Measurements from ENCODE around the gene LOX.

The LOX gene

GRCh38 chr5:122064992-122065391 lies 13.1 kb downstream of the LOX start:
- DNase-seq, result no peak
- in situ Hi-C loops (cut with MboI; ENCODE audit: low pct_unique_long_range_greater_than_20kb, low sequenced_read_pairs), result no loop called here

GRCh38 chr5:122063836-122064235 lies 14.2 kb downstream of the LOX start:
- in situ Hi-C loops (cut with MboI; ENCODE audit: low pct_unique_long_range_greater_than_20kb, low sequenced_read_pairs), result no loop called here
- DNase-seq, result no peak

- DNase-seq, result no peak
- in situ Hi-C loops (cut with MboI; ENCODE audit: low pct_unique_long_range_greater_than_20kb, low sequenced_read_pairs), result no loop called here
Observed at GRCh38 chr5:122062205-122062604, 15.9 kb downstream of the LOX start.

GRCh38 chr5:122056913-122057312 lies 21.1 kb downstream of the LOX start:
- in situ Hi-C loops (cut with MboI; ENCODE audit: low pct_unique_long_range_greater_than_20kb, low sequenced_read_pairs), result no loop called here
- no peak for DNase-seq

- in situ Hi-C loops (cut with MboI; ENCODE audit: low pct_unique_long_range_greater_than_20kb, low sequenced_read_pairs), result no loop called here
- DNase-seq, result no peak
Observed at GRCh38 chr5:122054266-122054665, 23.8 kb downstream of the LOX start.

GRCh38 chr5:122053181-122054109 lies 24.6 kb downstream of the LOX start:
- in situ Hi-C loops (cut with MboI; ENCODE audit: low pct_unique_long_range_greater_than_20kb, low sequenced_read_pairs), result no loop called here
- DNase-seq, result no peak

- in situ Hi-C loops (cut with MboI; ENCODE audit: low pct_unique_long_range_greater_than_20kb, low sequenced_read_pairs), result no loop called here
- DNase-seq, result no peak
Observed at GRCh38 chr5:122051569-122051968, 26.5 kb downstream of the LOX start.

- in situ Hi-C loops (cut with MboI; ENCODE audit: low pct_unique_long_range_greater_than_20kb, low sequenced_read_pairs), result no loop called here
- DNase-seq, result no peak
Observed at GRCh38 chr5:122050959-122051358, 27.1 kb downstream of the LOX start.

- in situ Hi-C loops (cut with MboI; ENCODE audit: low pct_unique_long_range_greater_than_20kb, low sequenced_read_pairs), result no loop called here
Observed at GRCh38 chr5:122040636-122041302, 37.3 kb downstream of the LOX start.

GRCh38 chr5:122036326-122036725 lies 41.7 kb downstream of the LOX start:
- in situ Hi-C loops (cut with MboI; ENCODE audit: low pct_unique_long_range_greater_than_20kb, low sequenced_read_pairs), result no loop called here
- DNase-seq, result no peak

More at GRCh38 chr5:122040636-122041302, 37.3 kb downstream of the LOX start:
- no peak for DNase-seq

GRCh38 chr5:122035913-122036312 lies 42.1 kb downstream of the LOX start:
- no peak for DNase-seq
- in situ Hi-C loops (cut with MboI; ENCODE audit: low pct_unique_long_range_greater_than_20kb, low sequenced_read_pairs), result no loop called here

- DNase-seq, result no peak
Observed at GRCh38 chr5:122031836-122032235, 46.2 kb downstream of the LOX start.

GRCh38 chr5:122030251-122030650 lies 47.8 kb downstream of the LOX start:
- no peak for DNase-seq
- in situ Hi-C loops (cut with MboI; ENCODE audit: low pct_unique_long_range_greater_than_20kb, low sequenced_read_pairs), result no loop called here

More at GRCh38 chr5:122031836-122032235, 46.2 kb downstream of the LOX start:
- in situ Hi-C loops (cut with MboI; ENCODE audit: low pct_unique_long_range_greater_than_20kb, low sequenced_read_pairs), result no loop called here

- in situ Hi-C loops (cut with MboI; ENCODE audit: low pct_unique_long_range_greater_than_20kb, low sequenced_read_pairs), result no loop called here
- no peak for DNase-seq
Observed at GRCh38 chr5:122029818-122030217, 48.2 kb downstream of the LOX start.

GRCh38 chr5:122022966-122023365 lies 55.1 kb downstream of the LOX start:
- peak; percentile 41 for DNase-seq
- in situ Hi-C loops (cut with MboI; ENCODE audit: low pct_unique_long_range_greater_than_20kb, low sequenced_read_pairs), result no loop called here

GRCh38 chr5:122019919-122020590 lies 58.0 kb downstream of the LOX start:
- no peak for DNase-seq
- in situ Hi-C loops (cut with MboI; ENCODE audit: low pct_unique_long_range_greater_than_20kb, low sequenced_read_pairs), result no loop called here

- in situ Hi-C loops (cut with MboI; ENCODE audit: low pct_unique_long_range_greater_than_20kb, low sequenced_read_pairs), result no loop called here
- no peak for DNase-seq
Observed at GRCh38 chr5:122015471-122015870, 62.6 kb downstream of the LOX start.

GRCh38 chr5:122014236-122014935 lies 63.7 kb downstream of the LOX start:
- in situ Hi-C loops (cut with MboI; ENCODE audit: low pct_unique_long_range_greater_than_20kb, low sequenced_read_pairs), result no loop called here
- DNase-seq, result no peak

Measured in KBM-7 (cell line).